ENCODE measurements around the gene EIF4G3.

Gene EIF4G3

GRCh38 chr1:21034725-21035628 lies 141.7 kb downstream of the EIF4G3 start:
- no peak for DNase-seq
- no peak overlapping the region for H3K4me3 ChIP-seq (ENCODE audit: control insufficient read depth in 1 of 7, extremely low read depth in 1 of 7, insufficient read depth in 4 of 7, low read depth in 2 of 7, low read length in 6 of 7)
- peaks cover 0 to 12% (median 6%) of the 10 kb centered on the region in 4 experiments for H3K36me3 ChIP-seq (ENCODE audit: control insufficient read depth in 4 of 4, insufficient read depth in 4 of 4, low read length in 3 of 4)
- H3K4me1 ChIP-seq (ENCODE audit: control extremely low read depth in 1 of 4, control insufficient read depth in 4 of 4, insufficient read depth in 4 of 4, low read length in 3 of 4) = peaks cover 0 to 5% (median 0%) of the 10 kb centered on the region in 4 experiments
- CTCF ChIA-PET = no interaction called here
- no peak overlapping the region for H3K27ac ChIP-seq (ENCODE audit: insufficient read depth in 1 of 2, low read depth in 1 of 2, low read length in 2 of 2, poor library complexity in 1 of 2, severe bottlenecking in 2 of 2)
- no peaks in the 10 kb centered on the region for H3K27me3 ChIP-seq (replicated peaks in 2 of 5; ENCODE audit: control insufficient read depth in 4 of 5, insufficient read depth in 5 of 5, low read length in 4 of 5)
- H3K9me3 ChIP-seq (ENCODE audit: control extremely low read depth in 1 of 5, control insufficient read depth in 4 of 5, insufficient read depth in 2 of 5, low read depth in 1 of 5, low read length in 4 of 5) = peaks cover 0 to 12% (median 5%) of the 10 kb centered on the region in 5 experiments
- over 99% methylated on average over 13 of the region's 14 CpGs for WGBS (ENCODE audit: insufficient coverage)
- POLR2A ChIA-PET = no interaction called here

- 93% methylated on average over 2 of the region's 3 CpGs for WGBS (ENCODE audit: insufficient coverage)
- DNase-seq = no peak
- H3K4me1 ChIP-seq (ENCODE audit: control extremely low read depth in 1 of 4, control insufficient read depth in 4 of 4, insufficient read depth in 4 of 4, low read length in 3 of 4) = peaks cover 0 to 2% (median 0%) of the 10 kb centered on the region in 4 experiments
- H3K36me3 ChIP-seq (ENCODE audit: control insufficient read depth in 4 of 4, insufficient read depth in 4 of 4, low read length in 3 of 4) = peaks cover 0 to 13% (median 5%) of the 10 kb centered on the region in 4 experiments
- POLR2A ChIA-PET = no interaction called here
- no peak overlapping the region for H3K27ac ChIP-seq (ENCODE audit: insufficient read depth in 1 of 2, low read depth in 1 of 2, low read length in 2 of 2, poor library complexity in 1 of 2, severe bottlenecking in 2 of 2)
- H3K27me3 ChIP-seq (replicated peaks in 2 of 5; ENCODE audit: control insufficient read depth in 4 of 5, insufficient read depth in 5 of 5, low read length in 4 of 5) = no peaks in the 10 kb centered on the region
- no peak overlapping the region for H3K4me3 ChIP-seq (ENCODE audit: control insufficient read depth in 1 of 7, extremely low read depth in 1 of 7, insufficient read depth in 4 of 7, low read depth in 2 of 7, low read length in 6 of 7)
- CTCF ChIA-PET = no interaction called here
- peaks cover 0 to 13% (median 5%) of the 10 kb centered on the region in 5 experiments for H3K9me3 ChIP-seq (ENCODE audit: control extremely low read depth in 1 of 5, control insufficient read depth in 4 of 5, insufficient read depth in 2 of 5, low read depth in 1 of 5, low read length in 4 of 5)
These were observed 144.0 kb downstream of the EIF4G3 start for GRCh38 chr1:21032741-21033140.

- Histone ChIP-seq H3K4me3 (ENCODE audit: control insufficient read depth in 1 of 7, extremely low read depth in 1 of 7, insufficient read depth in 4 of 7, low read depth in 2 of 7, low read length in 6 of 7) (no peak overlapping the region), H3K9me3 (ENCODE audit: control extremely low read depth in 1 of 5, control insufficient read depth in 4 of 5, insufficient read depth in 2 of 5, low read depth in 1 of 5, low read length in 4 of 5) (peaks cover 0 to 2% (median 0%) of the 10 kb centered on the region in 5 experiments), H3K27me3 (replicated peaks in 2 of 5; ENCODE audit: control insufficient read depth in 4 of 5, insufficient read depth in 5 of 5, low read length in 4 of 5) (no peaks in the 10 kb centered on the region), H3K4me1 (ENCODE audit: control extremely low read depth in 1 of 4, control insufficient read depth in 4 of 4, insufficient read depth in 4 of 4, low read length in 3 of 4) (peaks cover 0 to 2% (median 0%) of the 10 kb centered on the region in 4 experiments), H3K27ac (ENCODE audit: insufficient read depth in 1 of 2, low read depth in 1 of 2, low read length in 2 of 2, poor library complexity in 1 of 2, severe bottlenecking in 2 of 2) (no peak overlapping the region), H3K36me3 (ENCODE audit: control insufficient read depth in 4 of 4, insufficient read depth in 4 of 4, low read length in 3 of 4) (peaks cover 0 to 5% (median 2%) of the 10 kb centered on the region in 4 experiments)
- ChIA-PET CTCF (no interaction called here), POLR2A (no interaction called here)
- no peak for DNase-seq
- 100% methylated on average over 1 of the region's 1 CpG for WGBS (ENCODE audit: insufficient coverage)
These were observed 146.5 kb downstream of the EIF4G3 start for GRCh38 chr1:21030181-21030580.

- H3K9me3 ChIP-seq (ENCODE audit: control extremely low read depth in 1 of 5, control insufficient read depth in 4 of 5, insufficient read depth in 2 of 5, low read depth in 1 of 5, low read length in 4 of 5) = peaks cover 0 to 2% (median 0%) of the 10 kb centered on the region in 5 experiments
- CTCF ChIA-PET = interaction anchor here (0.9 to 1.5 kb wide), 5 partner anchors 9 to 40 kb away, joined by 3 to 13 read pairs (median 3); no protein-coding TSS in a partner anchor
- peaks cover 0 to 2% (median 0%) of the 10 kb centered on the region in 4 experiments for H3K4me1 ChIP-seq (ENCODE audit: control extremely low read depth in 1 of 4, control insufficient read depth in 4 of 4, insufficient read depth in 4 of 4, low read length in 3 of 4)
- 100% methylated on average over 8 of the region's 12 CpGs for WGBS (ENCODE audit: insufficient coverage)
- H3K36me3 ChIP-seq (ENCODE audit: control insufficient read depth in 4 of 4, insufficient read depth in 4 of 4, low read length in 3 of 4) = peaks cover 0 to 5% (median 3%) of the 10 kb centered on the region in 4 experiments
- POLR2A ChIA-PET = interaction anchor here (1.0 kb wide), 1 partner anchor 14 kb away, joined by 4 read pairs; no protein-coding TSS in a partner anchor
- no peaks in the 10 kb centered on the region for H3K27me3 ChIP-seq (replicated peaks in 2 of 5; ENCODE audit: control insufficient read depth in 4 of 5, insufficient read depth in 5 of 5, low read length in 4 of 5)
- H3K27ac ChIP-seq (ENCODE audit: insufficient read depth in 1 of 2, low read depth in 1 of 2, low read length in 2 of 2, poor library complexity in 1 of 2, severe bottlenecking in 2 of 2) = no peak overlapping the region
- H3K4me3 ChIP-seq (ENCODE audit: control insufficient read depth in 1 of 7, extremely low read depth in 1 of 7, insufficient read depth in 4 of 7, low read depth in 2 of 7, low read length in 6 of 7) = no peak overlapping the region
- no peak for DNase-seq
These were observed 148.1 kb downstream of the EIF4G3 start for GRCh38 chr1:21028520-21029145.

- POLR2A ChIA-PET = no interaction called here
- CTCF ChIA-PET = interaction anchor here (0.9 to 1.2 kb wide), 2 partner anchors 24 to 30 kb away, joined by 3 read pairs; no protein-coding TSS in a partner anchor
- H3K9me3 ChIP-seq (ENCODE audit: control extremely low read depth in 1 of 5, control insufficient read depth in 4 of 5, insufficient read depth in 2 of 5, low read depth in 1 of 5, low read length in 4 of 5) = peaks cover 0 to 2% (median 0%) of the 10 kb centered on the region in 5 experiments
- H3K27me3 ChIP-seq (replicated peaks in 2 of 5; ENCODE audit: control insufficient read depth in 4 of 5, insufficient read depth in 5 of 5, low read length in 4 of 5) = no peaks in the 10 kb centered on the region
- peak in 1 of 3 donors; percentile 34 for DNase-seq
- peaks cover 2 to 4% (median 2%) of the 10 kb centered on the region in 4 experiments for H3K4me1 ChIP-seq (ENCODE audit: control extremely low read depth in 1 of 4, control insufficient read depth in 4 of 4, insufficient read depth in 4 of 4, low read length in 3 of 4)
- no peak overlapping the region for H3K4me3 ChIP-seq (ENCODE audit: control insufficient read depth in 1 of 7, extremely low read depth in 1 of 7, insufficient read depth in 4 of 7, low read depth in 2 of 7, low read length in 6 of 7)
- no peak overlapping the region for H3K27ac ChIP-seq (ENCODE audit: insufficient read depth in 1 of 2, low read depth in 1 of 2, low read length in 2 of 2, poor library complexity in 1 of 2, severe bottlenecking in 2 of 2)
- H3K36me3 ChIP-seq (ENCODE audit: control insufficient read depth in 4 of 4, insufficient read depth in 4 of 4, low read length in 3 of 4) = peaks cover 0 to 5% (median 3%) of the 10 kb centered on the region in 4 experiments
- WGBS (ENCODE audit: insufficient coverage) = no CpG with 5 or more reads among the region's 1 CpG
These were observed 148.9 kb downstream of the EIF4G3 start for GRCh38 chr1:21027805-21028204.

- POLR2A ChIA-PET = no interaction called here
- CTCF ChIA-PET = no interaction called here
- no peak for DNase-seq
These were observed 151.8 kb downstream of the EIF4G3 start for GRCh38 chr1:21024918-21025317.

More at GRCh38 chr1:21024918-21025317, 151.8 kb downstream of the EIF4G3 start:
- no peak overlapping the region for H3K4me3 ChIP-seq (ENCODE audit: control insufficient read depth in 1 of 7, extremely low read depth in 1 of 7, insufficient read depth in 4 of 7, low read depth in 2 of 7, low read length in 6 of 7)
- 100% methylated on average over 4 of the region's 4 CpGs for WGBS (ENCODE audit: insufficient coverage)
- peaks cover 0 to 4% (median 2%) of the 10 kb centered on the region in 4 experiments for H3K36me3 ChIP-seq (ENCODE audit: control insufficient read depth in 4 of 4, insufficient read depth in 4 of 4, low read length in 3 of 4)
- no peak overlapping the region for H3K27ac ChIP-seq (ENCODE audit: insufficient read depth in 1 of 2, low read depth in 1 of 2, low read length in 2 of 2, poor library complexity in 1 of 2, severe bottlenecking in 2 of 2)
- peaks cover 0 to under 1% (median 0%) of the 10 kb centered on the region in 5 experiments for H3K9me3 ChIP-seq (ENCODE audit: control extremely low read depth in 1 of 5, control insufficient read depth in 4 of 5, insufficient read depth in 2 of 5, low read depth in 1 of 5, low read length in 4 of 5)
- H3K4me1 ChIP-seq (ENCODE audit: control extremely low read depth in 1 of 4, control insufficient read depth in 4 of 4, insufficient read depth in 4 of 4, low read length in 3 of 4) = peaks cover 14 to 29% (median 21%) of the 10 kb centered on the region in 4 experiments
- H3K27me3 ChIP-seq (replicated peaks in 2 of 5; ENCODE audit: control insufficient read depth in 4 of 5, insufficient read depth in 5 of 5, low read length in 4 of 5) = no peaks in the 10 kb centered on the region
